D721Med (cell line): ENCODE data around the gene GPR153.
"Not testable (repeated sequence)": the region's sequence is repeated elsewhere in the genome, so short reads cannot be mapped to it uniquely, and the experiment has no call there.

ENCODE experiments used
- DNase-seq: peaks from one replicate; pipeline ENCODE4 v3.0.0; 2011; ENCODE audit warnings: low spot score; ENCODE audit not compliant: insufficient read length
- FAIRE-seq: peaks from 2 replicates; lab custom pipeline; 2011; peaks lifted over from hg19 to GRCh38; lab: Jason Lieb, UNC
- CTCF ChIP-seq: IDR thresholded peaks from 2 replicates; pipeline ENCODE4 v1.5.1; 2012; ENCODE audit warnings: mild to moderate bottlenecking, control low read depth; ENCODE audit not compliant: insufficient read depth; ENCODE audit errors: missing control alignments

The GPR153 gene

GRCh38 chr1:6222636-6223035, 38.3 kb downstream of the GPR153 start:
- no peak for DNase-seq
- no peak for TF ChIP-seq CTCF
- FAIRE-seq = no peak

- FAIRE-seq (no peak), DNase-seq (no peak)
- TF ChIP-seq CTCF = no peak
Measured at GRCh38 chr1:6221210-6221784, 39.6 kb downstream of the GPR153 start.

DNA sequence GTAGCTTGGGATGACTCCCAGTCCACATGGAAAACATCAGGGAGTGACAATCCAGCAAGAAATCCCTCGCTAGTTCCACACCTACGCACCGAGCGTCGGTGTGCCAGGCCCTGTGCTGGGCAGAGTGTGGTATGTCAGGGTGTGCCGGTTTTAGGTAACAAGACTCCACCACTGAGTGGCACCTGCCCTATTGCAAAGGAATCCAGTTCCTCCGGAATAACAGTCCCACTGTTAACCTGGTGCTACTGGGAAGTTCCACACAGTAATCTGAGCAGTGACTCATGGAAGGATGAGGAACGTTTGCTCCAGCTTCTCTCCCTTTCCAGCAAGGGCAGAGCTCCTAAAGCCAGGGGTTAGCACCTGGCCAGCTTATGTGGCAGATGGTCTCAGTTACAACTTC, 40.7 kb downstream of the GPR153 start:
- FAIRE-seq = no peak
- TF ChIP-seq CTCF = no peak
- no peak for DNase-seq

GRCh38 chr1:6219641-6220040, 41.3 kb downstream of the GPR153 start:
- FAIRE-seq = not testable (repeated sequence)

DNA sequence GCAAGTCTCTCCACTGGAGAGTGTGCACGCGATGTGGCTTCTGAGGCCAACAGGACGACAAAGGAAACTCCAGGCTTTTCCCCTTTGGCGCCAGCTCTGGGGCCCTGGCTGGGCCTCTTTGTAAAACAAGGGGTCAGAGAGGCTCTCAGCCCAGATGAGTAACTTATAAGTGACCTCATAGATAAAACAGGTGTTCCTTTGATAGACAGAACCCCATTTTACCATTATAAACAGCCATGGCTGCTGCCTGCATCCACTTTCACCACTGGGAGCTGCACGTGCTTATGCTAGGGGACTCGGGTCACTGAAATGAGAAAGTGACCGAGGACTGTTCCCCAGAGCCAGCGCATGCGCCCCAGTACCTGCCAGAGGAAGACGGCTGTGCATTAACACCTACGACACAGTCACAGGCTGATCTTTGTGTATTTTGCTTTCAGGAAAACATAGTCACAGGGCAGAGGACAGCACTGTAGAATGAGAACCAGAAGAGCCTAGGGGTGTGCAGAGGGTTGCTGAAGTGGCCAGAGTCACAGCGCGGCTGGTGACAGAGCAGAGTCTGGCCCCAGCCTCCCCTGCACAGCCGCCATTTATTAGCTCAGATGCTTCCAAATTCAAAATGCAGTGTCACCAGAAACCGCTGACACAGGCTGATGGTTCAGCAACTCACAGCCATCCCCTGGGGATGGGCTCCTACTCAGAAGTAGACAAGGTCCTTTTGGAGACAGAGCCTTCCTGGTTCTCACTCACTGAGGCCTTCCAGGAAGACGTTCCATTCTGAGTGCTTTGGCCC, 42.3 kb downstream of the GPR153 start:
- DNase-seq (no peak), FAIRE-seq (no peak)
- no peak for TF ChIP-seq CTCF

More at GRCh38 chr1:6219641-6220040, 41.3 kb downstream of the GPR153 start:
- not testable (repeated sequence) for DNase-seq

DNA sequence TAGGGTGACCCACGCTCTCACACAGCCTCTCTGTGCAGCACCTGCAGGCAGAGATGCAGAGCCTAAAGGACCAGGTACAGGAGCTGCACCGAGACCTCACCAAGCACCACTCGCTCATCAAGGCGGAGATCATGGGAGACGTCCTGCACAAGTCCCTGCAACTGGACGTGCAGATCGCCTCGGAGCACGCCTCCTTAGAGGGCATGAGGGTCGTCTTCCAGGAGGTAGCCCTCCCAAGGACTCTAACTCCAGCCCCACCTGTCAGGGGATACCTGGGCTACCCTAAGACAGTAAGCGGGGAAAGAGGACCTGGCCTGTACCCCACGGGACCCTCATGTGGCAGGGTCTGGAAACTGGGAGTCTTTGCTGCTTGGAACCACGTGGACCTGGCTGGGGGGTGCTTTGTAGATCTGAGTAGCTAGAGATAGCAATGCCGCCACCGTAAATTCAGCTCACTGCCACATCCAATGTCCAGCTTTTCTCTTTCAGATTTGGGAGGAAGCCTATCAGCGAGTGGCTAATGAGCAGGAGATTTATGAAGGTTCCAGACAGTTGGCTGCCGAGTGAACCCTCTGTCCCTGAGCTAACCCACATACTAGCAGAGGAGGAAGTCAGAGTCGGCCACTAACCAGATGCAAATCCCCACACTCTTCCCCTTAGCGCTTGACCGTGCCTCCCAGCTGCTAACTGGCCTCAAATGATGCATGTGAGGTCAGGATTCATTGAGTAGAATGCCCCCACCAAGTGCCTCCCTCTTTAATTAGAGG, 48.5 kb downstream of the GPR153 start:
- no peak for TF ChIP-seq CTCF
- DNase-seq (no peak), FAIRE-seq (no peak)

GRCh38 chr1:6211731-6212130, 49.2 kb downstream of the GPR153 start:
- DNase-seq (no peak), FAIRE-seq (no peak)
- TF ChIP-seq CTCF = no peak
